Vagina (tissue), 2 donors: Measurements from ENCODE around the gene HIPK2.

Experiments
- POLR2AphosphoS5 ChIP-seq, 2 donors: sonication (generic); formaldehyde crosslinking; IDR thresholded peaks; one replicate each; pipeline ENCODE4 v1.9.0; 2017; ENCODE audit warnings: antibody characterized with exemption in 2 of 2, mild to moderate bottlenecking in 2 of 2, low read depth in 1 of 2; ENCODE audit not compliant: insufficient read depth in 1 of 2
- TF ChIP-seq, protein P1 (sequence below), 3 experiments: fragments of 450-650 bp in 2 of 3; fragments of 200-600 bp in 1 of 3; sonication (generic) in 1 of 3; IDR thresholded peaks; one replicate each; pipeline ENCODE4 v1.5.1; 2017 to 2019; ENCODE audit warnings: antibody characterized with exemption in 3 of 3, mild to moderate bottlenecking in 2 of 3, moderate library complexity in 2 of 3

GRCh38 chr7:139749545-139749944 is 28.3 kb downstream of the HIPK2 start:
- TF ChIP-seq, protein P1, sequence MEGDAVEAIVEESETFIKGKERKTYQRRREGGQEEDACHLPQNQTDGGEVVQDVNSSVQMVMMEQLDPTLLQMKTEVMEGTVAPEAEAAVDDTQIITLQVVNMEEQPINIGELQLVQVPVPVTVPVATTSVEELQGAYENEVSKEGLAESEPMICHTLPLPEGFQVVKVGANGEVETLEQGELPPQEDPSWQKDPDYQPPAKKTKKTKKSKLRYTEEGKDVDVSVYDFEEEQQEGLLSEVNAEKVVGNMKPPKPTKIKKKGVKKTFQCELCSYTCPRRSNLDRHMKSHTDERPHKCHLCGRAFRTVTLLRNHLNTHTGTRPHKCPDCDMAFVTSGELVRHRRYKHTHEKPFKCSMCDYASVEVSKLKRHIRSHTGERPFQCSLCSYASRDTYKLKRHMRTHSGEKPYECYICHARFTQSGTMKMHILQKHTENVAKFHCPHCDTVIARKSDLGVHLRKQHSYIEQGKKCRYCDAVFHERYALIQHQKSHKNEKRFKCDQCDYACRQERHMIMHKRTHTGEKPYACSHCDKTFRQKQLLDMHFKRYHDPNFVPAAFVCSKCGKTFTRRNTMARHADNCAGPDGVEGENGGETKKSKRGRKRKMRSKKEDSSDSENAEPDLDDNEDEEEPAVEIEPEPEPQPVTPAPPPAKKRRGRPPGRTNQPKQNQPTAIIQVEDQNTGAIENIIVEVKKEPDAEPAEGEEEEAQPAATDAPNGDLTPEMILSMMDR (IDR thresholded peaks at IDR 0.05) = no peak
- TF ChIP-seq POLR2AphosphoS5 (IDR thresholded peaks at IDR 0.05; ENCODE audit: insufficient read depth in 1 of 2, low read depth in 1 of 2) = no peak
